ENCODE data around the gene C1orf50. TPM values are rescaled to one million over a fixed set of nuclear protein-coding genes. Genes with fewer than 3 reads are reported as not detected.
A peak's percentile ranks its signal among the peaks of the same experiment; 100 is the strongest.

Gene C1orf50
- total RNA-seq, 6 donors from 2014 or later: 0.55 to 7.4 (median 2.5) TPM

DNA sequence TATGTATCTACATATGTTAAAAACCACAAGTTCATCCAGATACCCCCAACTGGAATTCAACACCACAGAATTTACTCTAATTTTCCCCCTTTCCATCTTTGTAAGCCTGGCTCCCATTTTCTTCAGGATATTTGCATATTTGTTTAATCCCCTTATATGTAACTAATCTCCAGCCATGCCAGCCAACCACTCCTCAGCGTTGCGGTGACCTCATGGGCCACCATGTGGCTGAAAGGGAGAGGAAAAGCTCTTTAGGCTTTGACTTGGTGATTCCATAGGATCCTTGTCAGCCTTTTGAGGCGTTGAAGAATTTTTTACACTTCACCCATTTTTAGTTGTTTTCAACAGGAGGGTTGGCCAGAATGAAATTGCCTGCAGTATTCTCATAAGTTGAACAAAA lies 37.0 kb upstream of the C1orf50 start:
- no peaks in the 10 kb centered on the region for H3K36me3 ChIP-seq
- no peaks in the 10 kb centered on the region for H3K4me1 ChIP-seq
- H3K4me3 ChIP-seq: no peak overlapping the region
- no peak for ATAC-seq (ENCODE audit: low FRiP score in 2 of 2)
- WGBS, 2 donors: 79 to 83% methylated on average over 3 of the region's 3 CpGs
- TF ChIP-seq POLR2AphosphoS5 (IDR thresholded peaks at IDR 0.05): no peak
- TF ChIP-seq POLR2A (IDR thresholded peaks at IDR 0.05): no peak
- TF ChIP-seq EP300 (IDR thresholded peaks at IDR 0.05): no peak
- H3K27me3 ChIP-seq: no peaks in the 10 kb centered on the region
- no peaks in the 10 kb centered on the region for H3K9me3 ChIP-seq
- no peak overlapping the region for H3K27ac ChIP-seq
- DNase-seq: no peak

GRCh38 chr1:42730988-42731387 lies 36.1 kb upstream of the C1orf50 start:
- no peaks in the 10 kb centered on the region for H3K27me3 ChIP-seq
- 64 to 70% methylated on average over 4 of the region's 4 CpGs for WGBS, 2 donors
- H3K4me3 ChIP-seq: no peak overlapping the region
- DNase-seq: no peak
- no peaks in the 10 kb centered on the region for H3K9me3 ChIP-seq
- no peak for ATAC-seq (ENCODE audit: low FRiP score in 2 of 2)
- no peak for TF ChIP-seq POLR2A (IDR thresholded peaks at IDR 0.05)
- H3K27ac ChIP-seq: no peak overlapping the region
- H3K36me3 ChIP-seq: no peaks in the 10 kb centered on the region
- H3K4me1 ChIP-seq: no peaks in the 10 kb centered on the region

DNA sequence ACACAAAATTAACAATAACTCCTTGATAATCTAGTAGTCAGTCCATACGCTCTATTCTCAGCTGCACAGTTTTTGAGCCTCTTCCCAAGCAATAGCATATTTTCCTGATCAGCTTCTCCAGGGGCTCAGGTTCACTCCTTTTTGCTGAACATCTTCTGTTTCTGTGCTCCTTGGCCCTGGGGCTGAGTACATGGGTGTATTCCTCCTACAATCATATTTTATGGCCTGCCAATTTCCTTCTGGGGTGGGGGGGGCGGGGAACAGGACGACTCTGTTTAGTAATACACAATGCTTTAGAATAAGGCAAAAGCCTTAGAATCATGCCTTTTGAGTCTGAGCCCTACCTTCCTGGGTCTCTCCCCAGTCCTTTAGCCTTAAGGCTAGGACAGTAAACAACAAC lies 35.5 kb upstream of the C1orf50 start:
- H3K27ac ChIP-seq: no peak overlapping the region
- H3K27me3 ChIP-seq: no peaks in the 10 kb centered on the region
- H3K36me3 ChIP-seq: no peaks in the 10 kb centered on the region
- H3K9me3 ChIP-seq: no peaks in the 10 kb centered on the region
- DNase-seq: no peak
- H3K4me3 ChIP-seq: no peak overlapping the region
- no peak for TF ChIP-seq POLR2AphosphoS5 (IDR thresholded peaks at IDR 0.05)
- no peak for TF ChIP-seq CTCF (IDR thresholded peaks at IDR 0.05)
- TF ChIP-seq POLR2A (IDR thresholded peaks at IDR 0.05): no peak
- TF ChIP-seq EP300 (IDR thresholded peaks at IDR 0.05): no peak
- no peaks in the 10 kb centered on the region for H3K4me1 ChIP-seq
- WGBS, 2 donors: 81 to 87% methylated on average over 3 of the region's 3 CpGs
- no peak for ATAC-seq (ENCODE audit: low FRiP score in 2 of 2)

DNA sequence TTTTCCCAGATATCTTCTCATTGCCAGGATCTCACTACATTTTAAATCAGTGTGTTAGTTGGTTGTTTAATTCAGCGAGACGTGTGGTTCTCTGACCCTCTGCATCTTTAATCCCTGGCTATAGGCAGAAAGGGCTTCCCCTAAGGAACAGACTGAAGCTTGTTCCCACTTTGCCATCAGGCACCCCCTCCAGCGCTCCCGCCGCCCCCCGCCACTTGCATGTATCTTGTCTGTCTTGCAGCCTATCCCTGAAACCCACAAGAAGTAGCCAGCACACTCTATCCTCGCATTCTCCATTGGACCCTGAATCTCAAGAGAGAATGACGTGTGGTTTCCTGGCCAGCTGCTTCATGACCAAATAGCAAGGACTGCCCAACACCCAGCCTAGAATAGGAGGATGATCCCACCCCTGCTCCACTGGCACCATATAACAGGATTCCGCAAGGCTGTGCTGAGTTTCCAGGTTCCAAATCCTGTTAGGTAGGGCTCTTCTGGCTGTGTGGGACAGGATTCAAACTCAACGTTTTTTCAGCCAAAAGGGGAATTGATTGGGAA lies 34.8 kb upstream of the C1orf50 start:
- 80 to 83% methylated on average over 10 of the region's 10 CpGs for WGBS, 2 donors
- TF ChIP-seq CTCF (IDR thresholded peaks at IDR 0.05) (no peak), EP300 (IDR thresholded peaks at IDR 0.05) (no peak), POLR2A (IDR thresholded peaks at IDR 0.05) (no peak), POLR2AphosphoS5 (IDR thresholded peaks at IDR 0.05) (no peak)
- Histone ChIP-seq H3K9me3 (no peaks in the 10 kb centered on the region), H3K4me3 (no peak overlapping the region), H3K27ac (no peak overlapping the region), H3K27me3 (no peaks in the 10 kb centered on the region), H3K4me1 (no peaks in the 10 kb centered on the region), H3K36me3 (no peaks in the 10 kb centered on the region)
- DNase-seq (peak in 1 of 2 donors; percentile 73), ATAC-seq (ENCODE audit: low FRiP score in 2 of 2) (peak in 1 of 2 donors; percentile 48)

DNA sequence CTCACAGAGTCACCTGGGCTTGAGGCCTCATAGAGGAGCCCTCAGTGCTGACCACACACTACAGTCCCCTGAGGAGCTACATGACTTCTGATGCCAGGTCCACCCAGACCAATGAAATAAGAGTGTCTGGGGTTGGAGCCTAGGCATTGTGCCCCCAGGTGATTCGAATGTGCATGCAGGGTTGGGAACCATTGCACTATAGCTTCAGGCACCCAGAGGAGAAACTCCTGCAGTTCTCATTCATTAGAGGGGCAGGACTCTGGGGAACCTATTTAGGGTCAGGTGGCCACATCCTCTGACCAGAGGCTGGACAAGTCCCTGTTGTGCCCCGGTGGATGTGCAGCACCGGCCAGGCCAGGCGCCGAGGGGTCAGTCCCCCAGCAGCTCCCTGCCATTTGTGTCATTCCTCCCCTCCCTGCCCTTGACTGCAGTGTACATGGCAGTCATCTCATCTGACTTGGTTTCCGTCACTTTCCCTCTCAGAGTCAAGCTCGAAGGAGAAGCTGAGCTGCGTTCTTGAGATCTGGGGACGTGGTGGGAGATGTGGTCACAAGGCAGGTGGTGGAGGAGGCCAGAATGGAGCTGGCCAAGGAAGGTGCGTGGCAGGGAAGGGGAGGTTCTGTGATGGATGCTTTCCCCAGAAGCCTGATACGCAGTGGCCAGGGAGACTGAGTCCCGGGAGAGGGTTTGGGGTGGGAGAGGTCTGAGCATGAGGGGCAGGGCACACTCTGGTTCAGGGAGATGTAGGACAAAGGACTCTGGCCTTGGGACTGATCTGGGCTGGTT lies 33.4 kb upstream of the C1orf50 start:
- TF ChIP-seq POLR2AphosphoS5 (IDR thresholded peaks at IDR 0.05) (no peak), EP300 (IDR thresholded peaks at IDR 0.05) (no peak), POLR2A (IDR thresholded peaks at IDR 0.05) (no peak), CTCF (IDR thresholded peaks at IDR 0.05) (no peak)
- Histone ChIP-seq H3K27me3 (no peaks in the 10 kb centered on the region), H3K27ac (no peak overlapping the region), H3K4me1 (no peaks in the 10 kb centered on the region), H3K4me3 (no peak overlapping the region), H3K9me3 (no peaks in the 10 kb centered on the region), H3K36me3 (no peaks in the 10 kb centered on the region)
- no peak for ATAC-seq (ENCODE audit: low FRiP score in 2 of 2)
- WGBS, 2 donors: 89 to 92% methylated on average over 7 to 12 of the region's 12 CpGs
- DNase-seq: peak in 1 of 2 donors; percentile 60

Measured in upper lobe of left lung (tissue), 6 donors.